ENCODE data around the gene NEDD8. TPM values are rescaled to one million over a fixed set of nuclear protein-coding genes. Genes with fewer than 3 reads are reported as not detected.

The NEDD8 gene
- total RNA-seq, 2 experiments from 2014 or later = 42.0 to 43.5 TPM

- Mint-ChIP-seq H3K4me3 (peak overlapping the region; percentile 93), H3K4me1 (ENCODE audit: low read depth) (peaks cover 47% of the 10 kb centered on the region), H3K27me3 (no peaks in the 10 kb centered on the region), H3K9me3 (no peaks in the 10 kb centered on the region), H3K27ac (peak overlapping the region; percentile 91), H3K36me3 (ENCODE audit: low read depth) (peaks cover 59% of the 10 kb centered on the region)
- H3K27ac ChIP-seq (ENCODE audit: low read depth in 1 of 2, low read length in 2 of 2) = peak overlapping the region; percentile 52 to 62
- H3K9me3 ChIP-seq (ENCODE audit: control insufficient read depth in 1 of 2, insufficient read depth in 1 of 2, low read length in 2 of 2) = no peaks in the 10 kb centered on the region
- peaks cover 33% of the 10 kb centered on the region for H3K4me1 ChIP-seq (ENCODE audit: insufficient read depth, low read length)
- TF ChIP-seq CTCF (IDR thresholded peaks at IDR 0.05) = no peak
- H3K27me3 ChIP-seq (ENCODE audit: control insufficient read depth in 1 of 2, insufficient read depth in 2 of 2, low read length in 2 of 2) = no peaks in the 10 kb centered on the region
- DNase-seq (no peak), ATAC-seq (ENCODE audit: poor library complexity) (no peak)
- ChIA-PET CTCF (interaction anchor here (0.6 to 2.6 kb wide), 7 partner anchors 27 to 145 kb away, joined by 3 to 24 read pairs (median 4); partner anchors contain the start of genes IRF9, MDP1 and RABGGTA), POLR2A (interaction anchor here (0.7 to 7.4 kb wide), 23 partner anchors 9 to 121 kb away, joined by 3 to 85 read pairs (median 5); partner anchors contain the start of genes CHMP4A, CIDEB, DCAF11 and DHRS1)
- H3K36me3 ChIP-seq (ENCODE audit: insufficient read depth, low read length) = peaks cover 52% of the 10 kb centered on the region
- no peak overlapping the region for H3K4me3 ChIP-seq (ENCODE audit: low read length)
- intact Hi-C loops (cut with DNase I, micrococcal nuclease) = loop anchor here (2.0 to 5.0 kb wide), 4 partner anchors 42 to 74 kb away; partner anchors contain the start of genes PSME2 (in 2 of the 2), RNF31 (in 2 of the 2), DCAF11 (in 1 of the 2) and GMPR2 (in 1 of the 2)
These were observed 43.1 kb downstream of the NEDD8 start for GRCh38 chr14:24189059-24189375.

- Mint-ChIP-seq H3K9me3 (no peaks in the 10 kb centered on the region), H3K27ac (peak within 1 kb of the TSS; percentile 91), H3K36me3 (ENCODE audit: low read depth) (peaks cover 63% of the 10 kb centered on the region), H3K27me3 (no peaks in the 10 kb centered on the region), H3K4me3 (peak within 1 kb of the TSS; percentile 93), H3K4me1 (ENCODE audit: low read depth) (peaks cover 45% of the 10 kb centered on the region)
- no peaks in the 10 kb centered on the region for H3K27me3 ChIP-seq (ENCODE audit: control insufficient read depth in 1 of 2, insufficient read depth in 2 of 2, low read length in 2 of 2)
- H3K36me3 ChIP-seq (ENCODE audit: insufficient read depth, low read length) = peaks cover 56% of the 10 kb centered on the region
- peaks cover 32% of the 10 kb centered on the region for H3K4me1 ChIP-seq (ENCODE audit: insufficient read depth, low read length)
- intact Hi-C loops (cut with DNase I, micrococcal nuclease) = loop anchor here (1.0 to 5.0 kb wide), 5 partner anchors 25 to 74 kb away; partner anchors contain the start of genes PSME2 (in 2 of the 2), RNF31 (in 2 of the 2), CHMP4A (in 1 of the 2) and DCAF11 (in 1 of the 2)
- H3K9me3 ChIP-seq (ENCODE audit: control insufficient read depth in 1 of 2, insufficient read depth in 1 of 2, low read length in 2 of 2) = no peaks in the 10 kb centered on the region
- DNase-seq (peak; percentile 86 to 98 (median 94)), ATAC-seq (ENCODE audit: poor library complexity) (peak; percentile 91)
- peak within 1 kb of the TSS; percentile 70 to 88 for H3K27ac ChIP-seq (ENCODE audit: low read depth in 1 of 2, low read length in 2 of 2)
- TF ChIP-seq CTCF (IDR thresholded peaks at IDR 0.05) = no peak
- POLR2A ChIA-PET = interaction anchor here (0.7 to 7.4 kb wide), 23 partner anchors 9 to 122 kb away, joined by 3 to 85 read pairs (median 5); partner anchors contain the start of genes CHMP4A, CIDEB, DCAF11 and DHRS1
- CTCF ChIA-PET = interaction anchor here (0.6 to 2.6 kb wide), 7 partner anchors 27 to 145 kb away, joined by 3 to 24 read pairs (median 4); partner anchors contain the start of genes IRF9, MDP1 and RABGGTA
- H3K4me3 ChIP-seq (ENCODE audit: low read length) = peak within 1 kb of the TSS; percentile 75
These were observed 43.7 kb downstream of the NEDD8 start, which contains the start of gene IPO4 for GRCh38 chr14:24188251-24189058. TSS of gene IPO4 (minus strand) at chr14:24188816. CDS start at chr14:24188787, 29 bp downstream.

DNA sequence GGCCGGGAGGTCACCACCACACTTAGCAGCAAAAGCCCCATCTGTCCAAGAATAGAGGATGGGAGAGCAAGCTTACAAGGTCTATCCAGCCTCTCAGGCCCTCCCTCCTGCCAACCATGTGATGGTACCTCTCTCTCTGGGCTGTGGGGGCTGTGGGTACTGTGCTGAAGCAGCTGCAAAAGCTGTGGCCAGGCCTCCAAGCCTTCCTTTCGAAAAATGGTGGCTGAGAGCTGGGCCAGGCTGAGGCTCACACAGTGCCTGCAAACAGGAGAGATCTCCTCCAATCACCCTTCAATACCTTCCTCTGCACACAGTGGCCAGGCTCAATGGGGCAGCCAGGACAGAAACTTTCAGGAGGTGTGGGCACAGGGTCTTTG lies 44.6 kb downstream of the NEDD8 start:
- CTCF ChIA-PET = interaction anchor here (0.7 to 2.6 kb wide), 3 partner anchors 8 to 28 kb away, joined by 3 to 24 read pairs (median 13); partner anchors contain the start of genes IRF9, MDP1 and TM9SF1
- peak overlapping the region; percentile 75 for H3K4me3 ChIP-seq (ENCODE audit: low read length)
- POLR2A ChIA-PET = interaction anchor here (0.6 to 7.4 kb wide), 8 partner anchors 14 to 83 kb away, joined by 3 to 85 read pairs (median 9); partner anchors contain the start of genes CHMP4A, DCAF11, IRF9 and NRL
- peaks cover 58% of the 10 kb centered on the region for H3K36me3 ChIP-seq (ENCODE audit: insufficient read depth, low read length)
- Mint-ChIP-seq H3K4me3 (peak overlapping the region; percentile 93), H3K27ac (peak overlapping the region; percentile 91), H3K9me3 (no peaks in the 10 kb centered on the region), H3K27me3 (no peaks in the 10 kb centered on the region), H3K36me3 (ENCODE audit: low read depth) (peaks cover 65% of the 10 kb centered on the region), H3K4me1 (ENCODE audit: low read depth) (peaks cover 39% of the 10 kb centered on the region)
- H3K27ac ChIP-seq (ENCODE audit: low read depth in 1 of 2, low read length in 2 of 2) = peak overlapping the region in 1 of 2 donors; percentile 88
- DNase-seq = no peak
- ATAC-seq (ENCODE audit: poor library complexity) = no peak
- intact Hi-C loops (cut with DNase I, micrococcal nuclease) = loop anchor here in 1 of 2 experiments (2.0 to 5.0 kb wide), 2 partner anchors 23 to 40 kb away; partner anchors contain the start of genes PSME2 and RNF31
- TF ChIP-seq CTCF (IDR thresholded peaks at IDR 0.05) = no peak
- H3K4me1 ChIP-seq (ENCODE audit: insufficient read depth, low read length) = peaks cover 32% of the 10 kb centered on the region
- no peaks in the 10 kb centered on the region for H3K9me3 ChIP-seq (ENCODE audit: control insufficient read depth in 1 of 2, insufficient read depth in 1 of 2, low read length in 2 of 2)
- H3K27me3 ChIP-seq (ENCODE audit: control insufficient read depth in 1 of 2, insufficient read depth in 2 of 2, low read length in 2 of 2) = no peaks in the 10 kb centered on the region

Measured in CD4-positive, alpha-beta T cell (primary cell).